Hepatocyte (in vitro differentiated cells): ENCODE measurements around the gene TBX3. TPM values are rescaled to one million over a fixed set of nuclear protein-coding genes. Genes with fewer than 3 reads are reported as not detected.
"Not testable (repeated sequence)": the region's sequence is repeated elsewhere in the genome, so short reads cannot be mapped to it uniquely, and the experiment has no call there.

ENCODE experiments used
- DNase-seq: peaks from one replicate; pipeline ENCODE4 v3.0.0-alpha.2; 2016; ENCODE audit warnings: low spot score
- H2AFZ ChIP-seq: fragments of 200-600 bp; sonication (generic); 2 replicates; pipeline ENCODE4 v1.6.0; 2016; ENCODE audit warnings: antibody characterized with exemption, mild to moderate bottlenecking
- H3K27ac ChIP-seq: fragments of 200-600 bp; sonication (generic); 2 replicates; pipeline ENCODE4 v1.5.1; 2016; ENCODE audit warnings: mild to moderate bottlenecking
- H3K27me3 ChIP-seq: fragments of 200-600 bp; sonication (generic); 2 replicates; pipeline ENCODE4 v1.6.1; 2016
- H3K36me3 ChIP-seq: fragments of 200-600 bp; sonication (generic); replicated peaks from 2 replicates; pipeline ENCODE4 v1.5.1; 2016; ENCODE audit warnings: low read depth; ENCODE audit not compliant: insufficient read depth
- H3K4me1 ChIP-seq: fragments of 200-600 bp; sonication (generic); 2 replicates; pipeline ENCODE4 v1.5.1; 2016; ENCODE audit warnings: mild to moderate bottlenecking, moderate library complexity; ENCODE audit not compliant: insufficient read depth
- H3K4me2 ChIP-seq: fragments of 200-600 bp; sonication (generic); 2 replicates; pipeline ENCODE4 v1.6.0; 2016
- H3K4me3 ChIP-seq: fragments of 200-600 bp; sonication (generic); 2 replicates; pipeline ENCODE4 v1.5.1; 2016; ENCODE audit warnings: mild to moderate bottlenecking
- H3K79me2 ChIP-seq: fragments of 200-600 bp; sonication (generic); 2 replicates; pipeline ENCODE4 v1.6.0; 2017; ENCODE audit warnings: mild to moderate bottlenecking
- H3K9me2 ChIP-seq: fragments of 200-600 bp; sonication (generic); replicated peaks from 2 replicates; pipeline ENCODE4 v1.6.0; 2017; ENCODE audit warnings: mild to moderate bottlenecking; ENCODE audit not compliant: insufficient read depth
- H3K9me3 ChIP-seq: fragments of 200-600 bp; sonication (generic); 2 replicates; pipeline ENCODE4 v1.5.1; 2016; ENCODE audit warnings: low read depth, mild to moderate bottlenecking
- H4K20me1 ChIP-seq: fragments of 200-600 bp; sonication (generic); 2 replicates; pipeline ENCODE4 v1.6.0; 2016; ENCODE audit warnings: mild to moderate bottlenecking; ENCODE audit not compliant: insufficient read depth, poor library complexity, severe bottlenecking
- EZH2 ChIP-seq: fragments of 200-600 bp; sonication (generic); IDR thresholded peaks from 2 replicates; pipeline ENCODE4 v1.6.1; 2016; ENCODE audit warnings: antibody characterized with exemption, mild to moderate bottlenecking, borderline replicate concordance
- EZH2phosphoT487 ChIP-seq: fragments of 200-600 bp; sonication (generic); IDR thresholded peaks from one replicate; pipeline ENCODE4 v1.6.1; 2018; ENCODE audit warnings: antibody characterized with exemption, mild to moderate bottlenecking, low read depth, moderate library complexity; ENCODE audit not compliant: unreplicated experiment, severe bottlenecking
- WGBS: methylation state at CpG from one replicate; pipeline ENCODE4 v1.1.6; 2016; ENCODE audit warnings: low lambda C conversion rate; ENCODE audit errors: missing lambda C conversion rate; 5-methylcytosine and 5-hydroxymethylcytosine counted together
- polyA plus RNA-seq: library from polyadenylated mRNA; unstranded; fragments of >200 nt; fragmentation: Nextera tagmentation; extraction: Ambion mirVana; gene quantifications from 2 replicates; pipeline ENCODE4 v1.2.1, GENCODE V29; 2016
- total RNA-seq: library from RNA; depleted of rRNA; stranded (reverse); fragments of >200 nt; gene quantifications from 2 replicates; pipeline ENCODE4 v1.2.3, GENCODE V29; 2014
- TF ChIP-seq, protein P1 (sequence below): fragments of 200-600 bp; sonication (generic); IDR thresholded peaks from 2 replicates; pipeline ENCODE4 v1.5.1; 2016; ENCODE audit warnings: antibody characterized with exemption, mild to moderate bottlenecking; ENCODE audit not compliant: poor library complexity

Gene TBX3
- total and polyA plus RNA-seq, 2 experiments from 2014 or later, result 109 to 133 TPM

GRCh38 chr12:114711689-114712152, 27.7 kb upstream of the TBX3 start:
- H2AFZ ChIP-seq, result no peak overlapping the region
- peak overlapping the region; percentile 30 for H3K4me2 ChIP-seq
- H3K9me2 ChIP-seq, result no peaks in the 10 kb centered on the region
- H3K27me3 ChIP-seq, result no peaks in the 10 kb centered on the region
- WGBS, result 27% methylated on average over 4 of the region's 4 CpGs
- H3K36me3 ChIP-seq, result no peaks in the 10 kb centered on the region
- no peaks in the 10 kb centered on the region for H3K79me2 ChIP-seq
- peak overlapping the region; percentile 62 for H3K27ac ChIP-seq
- peaks cover 20% of the 10 kb centered on the region for H3K4me1 ChIP-seq
- H4K20me1 ChIP-seq, result no peaks in the 10 kb centered on the region
- DNase-seq, result no peak
- TF ChIP-seq EZH2, result no peak
- TF ChIP-seq, protein P1, sequence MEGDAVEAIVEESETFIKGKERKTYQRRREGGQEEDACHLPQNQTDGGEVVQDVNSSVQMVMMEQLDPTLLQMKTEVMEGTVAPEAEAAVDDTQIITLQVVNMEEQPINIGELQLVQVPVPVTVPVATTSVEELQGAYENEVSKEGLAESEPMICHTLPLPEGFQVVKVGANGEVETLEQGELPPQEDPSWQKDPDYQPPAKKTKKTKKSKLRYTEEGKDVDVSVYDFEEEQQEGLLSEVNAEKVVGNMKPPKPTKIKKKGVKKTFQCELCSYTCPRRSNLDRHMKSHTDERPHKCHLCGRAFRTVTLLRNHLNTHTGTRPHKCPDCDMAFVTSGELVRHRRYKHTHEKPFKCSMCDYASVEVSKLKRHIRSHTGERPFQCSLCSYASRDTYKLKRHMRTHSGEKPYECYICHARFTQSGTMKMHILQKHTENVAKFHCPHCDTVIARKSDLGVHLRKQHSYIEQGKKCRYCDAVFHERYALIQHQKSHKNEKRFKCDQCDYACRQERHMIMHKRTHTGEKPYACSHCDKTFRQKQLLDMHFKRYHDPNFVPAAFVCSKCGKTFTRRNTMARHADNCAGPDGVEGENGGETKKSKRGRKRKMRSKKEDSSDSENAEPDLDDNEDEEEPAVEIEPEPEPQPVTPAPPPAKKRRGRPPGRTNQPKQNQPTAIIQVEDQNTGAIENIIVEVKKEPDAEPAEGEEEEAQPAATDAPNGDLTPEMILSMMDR, result no peak
- no peak for TF ChIP-seq EZH2phosphoT487
- H3K4me3 ChIP-seq, result no peak overlapping the region
- H3K9me3 ChIP-seq, result no peaks in the 10 kb centered on the region

DNA sequence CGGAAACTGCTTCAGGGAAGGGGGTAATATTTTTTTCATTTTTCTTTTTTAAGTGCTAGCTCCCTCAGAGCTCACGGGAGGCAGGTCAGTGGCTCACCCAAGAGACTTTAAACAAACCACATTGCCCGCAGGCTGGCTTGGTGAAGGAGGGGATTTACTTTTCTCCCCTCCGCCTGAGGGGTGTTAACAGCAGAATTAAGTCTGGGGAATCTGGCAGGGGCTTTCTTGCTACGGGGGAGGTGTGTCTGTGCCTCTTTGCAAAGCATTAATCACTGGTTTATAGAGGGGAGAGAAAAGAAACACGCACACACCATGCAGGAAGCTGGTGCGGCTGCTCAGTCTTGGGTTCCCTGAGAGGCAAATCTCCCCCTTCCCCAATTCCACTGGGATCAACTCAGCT, 26.2 kb upstream of the TBX3 start:
- Histone ChIP-seq H3K27ac (peak overlapping the region; percentile 39), H3K9me3 (no peaks in the 10 kb centered on the region), H4K20me1 (no peaks in the 10 kb centered on the region), H3K79me2 (no peaks in the 10 kb centered on the region), H3K27me3 (no peaks in the 10 kb centered on the region), H3K36me3 (no peaks in the 10 kb centered on the region), H3K4me3 (no peak overlapping the region), H3K4me1 (peaks cover 20% of the 10 kb centered on the region), H3K4me2 (peak overlapping the region; percentile 21), H3K9me2 (no peaks in the 10 kb centered on the region), H2AFZ (no peak overlapping the region)
- TF ChIP-seq EZH2, result no peak
- TF ChIP-seq, protein P1, result no peak
- no peak for TF ChIP-seq EZH2phosphoT487
- WGBS, result 32% methylated on average over 7 of the region's 7 CpGs
- no peak for DNase-seq

DNA sequence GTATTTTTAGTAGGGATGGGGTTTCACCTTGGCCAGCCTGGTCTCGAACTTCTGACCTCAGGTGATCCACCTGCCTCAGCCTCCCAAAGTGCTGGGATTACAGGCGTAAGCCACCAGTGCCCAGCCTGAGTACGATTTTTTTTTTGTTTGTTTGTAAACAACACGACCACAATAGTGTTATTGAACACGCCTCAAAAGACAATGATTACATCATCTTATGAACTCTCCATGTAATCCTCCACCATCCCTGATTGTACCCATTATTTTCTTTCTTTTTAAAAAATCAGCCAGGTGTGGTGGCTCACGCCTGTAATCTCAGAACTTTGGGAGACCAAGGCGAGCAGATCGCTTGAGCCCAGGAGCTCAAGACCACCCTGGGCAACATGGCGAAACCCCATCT, 25.1 kb upstream of the TBX3 start:
- Histone ChIP-seq H3K36me3 (no peaks in the 10 kb centered on the region), H3K4me2 (no peak overlapping the region)
- WGBS, result 95% methylated on average over 9 of the region's 9 CpGs

GRCh38 chr12:114708598-114708997, 24.6 kb upstream of the TBX3 start:
- H3K4me1 ChIP-seq, result peaks cover 32% of the 10 kb centered on the region
- 92% methylated on average over 5 of the region's 5 CpGs for WGBS

More for the DNA sequence above, 25.1 kb upstream of the TBX3 start:
- Histone ChIP-seq H3K9me2 (no peaks in the 10 kb centered on the region), H3K27me3 (no peaks in the 10 kb centered on the region), H2AFZ (no peak overlapping the region), H3K9me3 (no peaks in the 10 kb centered on the region), H4K20me1 (no peaks in the 10 kb centered on the region), H3K4me1 (peaks cover 27% of the 10 kb centered on the region), H3K27ac (no peak overlapping the region), H3K79me2 (no peaks in the 10 kb centered on the region), H3K4me3 (no peak overlapping the region)
- no peak for DNase-seq
- TF ChIP-seq EZH2phosphoT487 (no peak), EZH2 (no peak)
- TF ChIP-seq, protein P1, result no peak

More at GRCh38 chr12:114708598-114708997, 24.6 kb upstream of the TBX3 start:
- H3K4me3 ChIP-seq, H3K36me3 ChIP-seq, H4K20me1 ChIP-seq, DNase-seq, H3K27me3 ChIP-seq, H3K9me2 ChIP-seq, H2AFZ ChIP-seq, H3K9me3 ChIP-seq, H3K79me2 ChIP-seq, H3K4me2 ChIP-seq, H3K27ac ChIP-seq: not testable (repeated sequence)
